Upper lobe of right lung (tissue), 1 donor: ENCODE measurements around the gene ACTA2. TPM values are rescaled to one million over a fixed set of nuclear protein-coding genes. Genes with fewer than 3 reads are reported as not detected.

Source experiments
- ATAC-seq: fragments of 200-7000 bp; cut with Tn5 transposase; one replicate; pipeline ENCODE4 v1.9.1; 2020; ENCODE audit warnings: mild to moderate bottlenecking, moderate library complexity
- DNase-seq: peaks from one replicate; pipeline ENCODE4 v3.0.0-alpha.2; 2020
- H3K27ac ChIP-seq: fragments of 200-600 bp; one replicate; pipeline ENCODE4 v1.8.0; 2022
- H3K27me3 ChIP-seq: fragments of 200-600 bp; one replicate; pipeline ENCODE4 v1.8.0; 2022; ENCODE audit warnings: mild to moderate bottlenecking
- H3K36me3 ChIP-seq: fragments of 200-600 bp; one replicate; pipeline ENCODE4 v1.8.0; 2022
- H3K4me1 ChIP-seq: fragments of 200-600 bp; one replicate; pipeline ENCODE4 v1.8.0; 2022
- H3K4me3 ChIP-seq: fragments of 200-600 bp; one replicate; pipeline ENCODE4 v1.8.0; 2022; ENCODE audit warnings: mild to moderate bottlenecking
- H3K9me3 ChIP-seq: fragments of 200-600 bp; one replicate; pipeline ENCODE4 v1.8.0; 2022
- intact Hi-C: fragments of 100-400 bp; cut with DNase I; formaldehyde crosslinking; loops from one replicate; pipeline ENCODE4 v1.11.0; 2022
- total RNA-seq: library from RNA; stranded (reverse); fragmentation: NEBNext Ultra II Directional; extraction: Animal tissue kit (Norgen Biotek cat#: 25700); gene quantifications from one replicate; pipeline ENCODE4 v1.2.1, GENCODE V29; 2021
- TF ChIP-seq, protein P1 (sequence below): fragments of 200-600 bp; IDR thresholded peaks from one replicate; pipeline ENCODE4 v1.8.0; 2022; ENCODE audit warnings: antibody characterized with exemption
- donor health status: DM: no; HTN: yes; CAD: no; lungs with severe emphysema.

Gene ACTA2
- total RNA-seq, 1 donor from 2014 or later: 478 TPM

DNA sequence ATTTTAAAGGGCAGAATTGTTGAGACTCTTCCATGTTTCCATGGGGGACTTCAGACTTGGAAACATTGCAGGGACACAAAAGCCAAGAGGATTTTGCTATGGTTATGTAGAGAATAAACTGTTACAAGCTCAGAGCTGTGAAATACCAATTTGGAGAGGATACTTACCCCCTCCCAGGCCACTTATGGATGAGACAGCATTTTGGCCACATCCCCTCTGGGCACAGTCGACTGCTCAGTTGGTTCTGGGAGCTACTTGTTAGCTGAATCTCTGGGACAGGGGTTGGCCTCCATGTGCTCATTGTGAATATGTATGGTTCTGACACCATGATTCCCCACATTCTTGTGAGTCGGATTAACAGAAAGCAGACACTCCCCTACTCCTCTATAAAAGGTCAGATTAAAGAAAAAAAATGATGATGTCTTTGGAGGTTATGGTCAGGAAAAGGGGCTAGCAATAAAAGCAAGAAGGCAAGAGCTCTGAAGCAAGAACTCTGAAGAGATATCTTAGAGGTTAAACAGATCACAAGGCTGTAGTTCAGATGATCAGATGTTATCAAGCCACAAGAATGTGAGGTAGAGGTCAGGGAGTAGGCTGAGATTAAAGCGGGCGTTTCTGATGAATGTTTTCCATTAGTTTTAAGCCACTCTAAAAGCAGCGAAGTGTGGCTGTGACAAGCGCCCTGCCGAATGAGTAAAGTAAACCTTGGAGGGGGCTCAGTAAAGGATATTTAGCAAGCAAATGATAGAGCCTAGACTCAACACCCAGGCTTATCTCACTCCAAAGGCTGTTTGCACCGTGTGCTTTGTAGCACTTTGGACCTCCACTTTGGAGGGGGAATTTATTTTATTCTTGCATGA is 55.3 kb downstream of the ACTA2 start:
- Histone ChIP-seq H3K4me3 (no peak overlapping the region), H3K4me1 (peaks cover 4% of the 10 kb centered on the region), H3K36me3 (no peaks in the 10 kb centered on the region), H3K9me3 (no peaks in the 10 kb centered on the region), H3K27me3 (no peaks in the 10 kb centered on the region), H3K27ac (no peak overlapping the region)
- TF ChIP-seq, protein P1, sequence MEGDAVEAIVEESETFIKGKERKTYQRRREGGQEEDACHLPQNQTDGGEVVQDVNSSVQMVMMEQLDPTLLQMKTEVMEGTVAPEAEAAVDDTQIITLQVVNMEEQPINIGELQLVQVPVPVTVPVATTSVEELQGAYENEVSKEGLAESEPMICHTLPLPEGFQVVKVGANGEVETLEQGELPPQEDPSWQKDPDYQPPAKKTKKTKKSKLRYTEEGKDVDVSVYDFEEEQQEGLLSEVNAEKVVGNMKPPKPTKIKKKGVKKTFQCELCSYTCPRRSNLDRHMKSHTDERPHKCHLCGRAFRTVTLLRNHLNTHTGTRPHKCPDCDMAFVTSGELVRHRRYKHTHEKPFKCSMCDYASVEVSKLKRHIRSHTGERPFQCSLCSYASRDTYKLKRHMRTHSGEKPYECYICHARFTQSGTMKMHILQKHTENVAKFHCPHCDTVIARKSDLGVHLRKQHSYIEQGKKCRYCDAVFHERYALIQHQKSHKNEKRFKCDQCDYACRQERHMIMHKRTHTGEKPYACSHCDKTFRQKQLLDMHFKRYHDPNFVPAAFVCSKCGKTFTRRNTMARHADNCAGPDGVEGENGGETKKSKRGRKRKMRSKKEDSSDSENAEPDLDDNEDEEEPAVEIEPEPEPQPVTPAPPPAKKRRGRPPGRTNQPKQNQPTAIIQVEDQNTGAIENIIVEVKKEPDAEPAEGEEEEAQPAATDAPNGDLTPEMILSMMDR: no peak
- intact Hi-C loops: no loop called here
- no peak for DNase-seq
- ATAC-seq: no peak

DNA sequence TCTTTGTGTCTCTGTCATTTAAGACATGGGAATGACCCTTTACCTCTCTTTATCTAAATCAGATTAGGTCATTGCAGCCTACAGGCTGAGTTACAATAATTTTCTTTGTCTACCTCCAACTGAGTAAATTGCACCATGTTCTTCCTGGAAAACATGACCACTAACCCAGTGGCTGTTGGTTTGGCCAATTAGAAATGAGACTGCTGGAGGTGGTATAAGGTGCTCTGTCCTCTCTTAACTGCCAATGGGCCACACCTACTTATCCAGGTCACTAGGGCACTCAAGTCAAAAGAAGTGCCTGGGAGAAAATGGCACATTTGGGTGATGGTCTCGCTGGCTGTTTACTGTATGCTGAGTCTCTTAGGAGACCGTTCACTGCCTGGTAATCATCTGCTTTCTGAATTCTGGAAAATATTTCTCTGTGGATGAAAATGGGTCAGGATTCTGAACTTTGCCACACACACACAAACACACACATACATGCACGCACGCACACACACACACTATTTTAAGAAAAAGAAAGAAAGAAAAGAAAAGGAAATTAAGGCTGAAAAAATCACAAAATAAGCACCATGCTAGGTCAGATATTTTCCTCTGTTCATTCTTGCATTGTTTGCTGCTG is 56.1 kb downstream of the ACTA2 start:
- no peak overlapping the region for H3K27ac ChIP-seq
- no peaks in the 10 kb centered on the region for H3K36me3 ChIP-seq
- H3K9me3 ChIP-seq: no peaks in the 10 kb centered on the region
- no peak overlapping the region for H3K4me3 ChIP-seq
- TF ChIP-seq, protein P1: no peak
- intact Hi-C loops: no loop called here
- H3K4me1 ChIP-seq: no peaks in the 10 kb centered on the region
- H3K27me3 ChIP-seq: no peaks in the 10 kb centered on the region
- ATAC-seq: no peak
- DNase-seq: no peak

DNA sequence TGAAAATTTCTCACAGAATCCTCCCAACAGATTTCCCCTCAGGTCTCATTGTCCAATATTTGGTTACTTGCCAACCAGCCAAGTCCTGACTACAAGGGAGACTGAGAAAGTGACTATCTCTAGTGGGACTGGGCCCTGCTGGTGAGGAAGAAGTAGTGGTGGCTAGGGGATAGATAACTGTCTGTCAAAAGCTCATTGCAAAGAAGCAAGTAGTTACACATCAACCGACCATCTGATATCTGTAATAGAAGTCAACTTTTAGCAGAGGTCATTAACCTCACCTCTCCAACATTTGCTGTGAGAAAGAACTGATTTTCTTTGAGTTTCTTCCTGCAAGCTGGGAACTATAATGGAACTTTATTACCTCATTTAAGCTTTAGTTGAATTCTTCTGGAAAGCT is 57.3 kb downstream of the ACTA2 start:
- H3K36me3 ChIP-seq: no peaks in the 10 kb centered on the region
- DNase-seq: no peak
- no peak overlapping the region for H3K27ac ChIP-seq
- TF ChIP-seq, protein P1: no peak
- no peaks in the 10 kb centered on the region for H3K9me3 ChIP-seq
- intact Hi-C loops: no loop called here
- peaks cover 1% of the 10 kb centered on the region for H3K4me1 ChIP-seq
- no peaks in the 10 kb centered on the region for H3K27me3 ChIP-seq
- ATAC-seq: no peak
- no peak overlapping the region for H3K4me3 ChIP-seq

DNA sequence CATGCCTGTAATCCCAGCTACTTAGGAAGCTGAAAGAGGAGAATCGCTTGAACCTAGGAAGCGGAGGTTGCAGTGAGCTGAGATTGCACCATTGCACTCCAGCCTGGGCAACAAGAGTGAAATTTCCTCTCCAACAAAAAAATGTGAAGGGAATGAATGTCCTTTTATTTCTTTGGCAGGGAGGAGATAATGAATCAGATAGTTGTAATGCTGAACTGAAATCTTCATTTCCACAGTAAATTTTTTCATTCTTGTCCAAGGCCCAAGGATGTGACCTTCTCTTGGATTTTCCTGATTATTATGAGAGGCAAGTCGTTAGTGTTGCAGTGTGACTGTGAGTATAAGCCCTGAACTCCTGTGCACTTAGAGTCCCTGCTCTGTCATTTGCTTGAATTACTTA is 59.0 kb downstream of the ACTA2 start:
- DNase-seq (no peak), ATAC-seq (no peak)
- TF ChIP-seq, protein P1: no peak
- peaks cover 5% of the 10 kb centered on the region for H3K4me1 ChIP-seq
- H3K27me3 ChIP-seq: no peaks in the 10 kb centered on the region
- intact Hi-C loops: no loop called here
- no peaks in the 10 kb centered on the region for H3K36me3 ChIP-seq
- no peak overlapping the region for H3K27ac ChIP-seq
- no peaks in the 10 kb centered on the region for H3K9me3 ChIP-seq
- H3K4me3 ChIP-seq: no peak overlapping the region

DNA sequence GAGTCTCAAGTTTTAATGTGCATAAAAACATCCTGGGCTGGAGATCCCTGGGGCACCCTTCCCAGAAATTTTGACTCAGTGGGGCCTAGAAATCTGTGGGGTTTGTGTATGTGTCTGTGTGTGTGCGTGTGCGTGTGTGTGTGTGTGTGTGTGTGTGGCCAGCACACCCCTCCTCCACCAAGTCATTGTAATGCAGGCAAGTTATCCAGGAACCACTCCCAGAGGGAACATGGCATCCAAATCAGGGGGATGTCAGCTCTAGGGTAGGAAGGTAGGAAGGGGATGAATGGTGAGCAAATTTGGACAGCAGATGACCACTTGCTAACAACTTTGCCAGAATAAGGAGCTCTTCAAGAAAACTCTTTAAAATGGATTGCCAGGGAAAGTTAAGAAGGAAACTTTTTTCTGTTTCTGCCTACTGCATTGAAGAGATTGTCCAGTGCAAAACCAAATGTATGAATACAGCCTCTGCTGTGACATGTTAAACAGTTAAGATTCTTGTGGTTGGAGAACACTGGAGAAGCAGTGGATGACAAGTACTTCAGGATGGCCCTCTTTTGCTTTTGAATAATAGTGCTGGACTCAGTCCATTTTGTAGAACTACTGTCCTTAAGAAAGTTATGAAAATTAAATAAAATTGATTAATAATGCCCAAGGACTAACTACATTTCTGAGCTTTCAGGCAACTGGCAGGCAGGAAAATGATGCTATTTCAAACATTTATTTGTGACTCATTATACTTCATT is 60.2 kb downstream of the ACTA2 start:
- Histone ChIP-seq H3K36me3 (no peaks in the 10 kb centered on the region), H3K27ac (no peak overlapping the region), H3K27me3 (no peaks in the 10 kb centered on the region), H3K4me1 (peaks cover 5% of the 10 kb centered on the region), H3K9me3 (no peaks in the 10 kb centered on the region), H3K4me3 (no peak overlapping the region)
- ATAC-seq (no peak), DNase-seq (no peak)
- TF ChIP-seq, protein P1: no peak
- intact Hi-C loops: no loop called here
